Measurements from ENCODE around the gene ARFGAP3. TPM values are rescaled to one million over a fixed set of nuclear protein-coding genes. Genes with fewer than 3 reads are reported as not detected.

Gene ARFGAP3
- total RNA-seq, 2 donors from 2014 or later: 20.5 to 36.9 TPM

- Histone ChIP-seq H3K9me3 (ENCODE audit: control insufficient read depth, low read length) (no peaks in the 10 kb centered on the region), H3K27ac (ENCODE audit: low read depth, low read length) (no peak overlapping the region), H3K27me3 (ENCODE audit: control insufficient read depth, insufficient read depth, low read length, poor library complexity, severe bottlenecking) (no peaks in the 10 kb centered on the region), H3K36me3 (ENCODE audit: control insufficient read depth, insufficient read depth, low read length) (peaks cover 30% of the 10 kb centered on the region), H3K4me1 (ENCODE audit: control insufficient read depth, insufficient read depth, low read length) (no peaks in the 10 kb centered on the region), H3K4me3 (ENCODE audit: low read length) (no peak overlapping the region), H3K9ac (ENCODE audit: extremely low read depth, low read length, poor library complexity, severe bottlenecking) (no peak overlapping the region)
- peaks cover 9% of the 10 kb centered on the region for H3K4me1 Mint-ChIP-seq
- no peaks in the 10 kb centered on the region for H3K27me3 Mint-ChIP-seq (ENCODE audit: insufficient read depth)
- H3K36me3 Mint-ChIP-seq (ENCODE audit: low read depth): peaks cover 24% of the 10 kb centered on the region
- no peak for TF ChIP-seq CTCF (conservative IDR thresholded peaks at IDR 0.05)
- WGBS, 2 experiments (ENCODE audit: insufficient coverage in 1 of 2, insufficient read length in 1 of 2): 86 to 93% methylated on average over 9 to 25 of the region's 25 CpGs
- H3K4me3 Mint-ChIP-seq: no peak overlapping the region
- no peak overlapping the region for H3K27ac Mint-ChIP-seq
- no peaks in the 10 kb centered on the region for H3K9me3 Mint-ChIP-seq
- DNase-seq: no peak
Measured at GRCh38 chr22:42893371-42894150, 36.5 kb upstream of the ARFGAP3 start.

GRCh38 chr22:42892571-42893316, 35.7 kb upstream of the ARFGAP3 start:
- H3K4me1 Mint-ChIP-seq: peaks cover 12% of the 10 kb centered on the region
- H3K4me1 ChIP-seq (ENCODE audit: control insufficient read depth, insufficient read depth, low read length): no peaks in the 10 kb centered on the region
- no peak for DNase-seq
- no peak overlapping the region for H3K4me3 ChIP-seq (ENCODE audit: low read length)
- H3K36me3 ChIP-seq (ENCODE audit: control insufficient read depth, insufficient read depth, low read length): peaks cover 36% of the 10 kb centered on the region
- H3K4me3 Mint-ChIP-seq: no peak overlapping the region
- no peak overlapping the region for H3K9ac ChIP-seq (ENCODE audit: extremely low read depth, low read length, poor library complexity, severe bottlenecking)
- H3K27me3 ChIP-seq (ENCODE audit: control insufficient read depth, insufficient read depth, low read length, poor library complexity, severe bottlenecking): no peaks in the 10 kb centered on the region
- H3K27me3 Mint-ChIP-seq (ENCODE audit: insufficient read depth): no peaks in the 10 kb centered on the region
- no peak overlapping the region for H3K27ac ChIP-seq (ENCODE audit: low read depth, low read length)
- no peaks in the 10 kb centered on the region for H3K9me3 ChIP-seq (ENCODE audit: control insufficient read depth, low read length)
- peaks cover 29% of the 10 kb centered on the region for H3K36me3 Mint-ChIP-seq (ENCODE audit: low read depth)
- no peaks in the 10 kb centered on the region for H3K9me3 Mint-ChIP-seq
- 87 to 93% methylated on average over 9 to 10 of the region's 10 CpGs for WGBS, 2 experiments (ENCODE audit: insufficient coverage in 1 of 2, insufficient read length in 1 of 2)
- peak overlapping the region; percentile 26 for H3K27ac Mint-ChIP-seq
- no peak for TF ChIP-seq CTCF (conservative IDR thresholded peaks at IDR 0.05)

- Mint-ChIP-seq H3K4me3 (no peak overlapping the region), H3K27ac (peak overlapping the region; percentile 48), H3K9me3 (no peaks in the 10 kb centered on the region), H3K27me3 (ENCODE audit: insufficient read depth) (no peaks in the 10 kb centered on the region), H3K4me1 (peaks cover 12% of the 10 kb centered on the region), H3K36me3 (ENCODE audit: low read depth) (peaks cover 34% of the 10 kb centered on the region)
- Histone ChIP-seq H3K4me1 (ENCODE audit: control insufficient read depth, insufficient read depth, low read length) (no peaks in the 10 kb centered on the region), H3K9me3 (ENCODE audit: control insufficient read depth, low read length) (no peaks in the 10 kb centered on the region), H3K4me3 (ENCODE audit: low read length) (no peak overlapping the region), H3K27me3 (ENCODE audit: control insufficient read depth, insufficient read depth, low read length, poor library complexity, severe bottlenecking) (no peaks in the 10 kb centered on the region), H3K36me3 (ENCODE audit: control insufficient read depth, insufficient read depth, low read length) (peaks cover 37% of the 10 kb centered on the region), H3K9ac (ENCODE audit: extremely low read depth, low read length, poor library complexity, severe bottlenecking) (no peak overlapping the region), H3K27ac (ENCODE audit: low read depth, low read length) (no peak overlapping the region)
- TF ChIP-seq CTCF (conservative IDR thresholded peaks at IDR 0.05): no peak
- no peak for DNase-seq
- 94 to 96% methylated on average over 7 to 9 of the region's 9 CpGs for WGBS, 2 experiments (ENCODE audit: insufficient coverage in 1 of 2, insufficient read length in 1 of 2)
Measured at GRCh38 chr22:42892156-42892555, 35.1 kb upstream of the ARFGAP3 start.

All from endodermal cell (in vitro differentiated cells).